GM12878 (cell line): ENCODE results near the gene CTRB1. TPM values are rescaled to one million over a fixed set of nuclear protein-coding genes. Genes with fewer than 3 reads are reported as not detected.

ENCODE experiments used
- ATAC-seq: fragments of 200-7000 bp; cut with Tn5 transposase; 3 replicates; pipeline ENCODE4 v1.9.1; 2020; ENCODE audit warnings: mild to moderate bottlenecking, moderate library complexity
- BruUV-seq: library from RNA; stranded (reverse); fragments of 400-500 nt; replicated peaks from 2 replicates; lab custom pipeline; 2021; lab: Mats Ljungman, UMichigan
- CTCF ChIA-PET: fragments of 300-600 bp; sonication (Branson Sonifier 250); formaldehyde crosslinking; extraction: SDS; loops from one replicate; lab custom pipeline; 2021; ENCODE audit warnings: inconsistent platforms; lab: Yijun Ruan, JAX
- POLR2A ChIA-PET: fragments of 350-600 bp; formaldehyde crosslinking; extraction: SDS; loops from one replicate; lab custom pipeline; 2021; ENCODE audit warnings: inconsistent platforms; lab: Charles Lee
- RAD21 ChIA-PET: fragments of 300-600 bp; sonication (Branson Sonifier 250); formaldehyde crosslinking; loops from one replicate; lab custom pipeline; 2023; ENCODE audit warnings: antibody characterized with exemption; ENCODE audit not compliant: unreplicated experiment; lab: Charles Lee
- SMC1A ChIA-PET: fragments of 300-600 bp; sonication (Branson Sonifier 250); formaldehyde crosslinking; loops from one replicate; lab custom pipeline; 2023; ENCODE audit not compliant: unreplicated experiment, uncharacterized antibody; lab: Charles Lee
- DNase-seq: peaks from one replicate; pipeline ENCODE4 v3.0.0-alpha.2; 2011; ENCODE audit warnings: low read depth, low spot score
- FAIRE-seq: peaks from 3 replicates; lab custom pipeline; 2011; peaks lifted over from hg19 to GRCh38; lab: Jason Lieb, UNC
- H2AFZ ChIP-seq: 2 replicates; pipeline ENCODE4 v1.6.0; 2011; ENCODE audit warnings: low read depth, low read length, control low read depth; ENCODE audit not compliant: control insufficient read depth
- H3K27ac ChIP-seq: 2 replicates; pipeline ENCODE4 v1.5.1; 2011; ENCODE audit warnings: control low read depth; ENCODE audit not compliant: control insufficient read depth, insufficient read depth
- H3K27me3 ChIP-seq, 2 experiments: replicated peaks in 1 of 2; 2 replicates each; pipeline versions ENCODE4 v1.6.0 to v1.6.1; 2011; ENCODE audit warnings: low read length in 1 of 2; ENCODE audit not compliant: control insufficient read depth in 2 of 2, insufficient read depth in 2 of 2
- H3K36me3 ChIP-seq, 2 experiments: 2 replicates each; pipeline ENCODE4 v1.5.1; 2011; ENCODE audit warnings: low read length in 1 of 2; ENCODE audit not compliant: control insufficient read depth in 2 of 2, insufficient read depth in 2 of 2
- H3K4me1 ChIP-seq: 2 replicates; pipeline ENCODE4 v1.6.1; 2011; ENCODE audit warnings: mild to moderate bottlenecking, low read length, moderate library complexity, mixed read lengths; ENCODE audit not compliant: control insufficient read depth, insufficient read depth
- H3K4me2 ChIP-seq: 2 replicates; pipeline ENCODE4 v1.6.0; 2011; ENCODE audit warnings: control low read depth; ENCODE audit not compliant: control insufficient read depth, insufficient read depth
- H3K4me3 ChIP-seq: fragments of 200-600 bp; sonication (generic); 2 replicates; pipeline ENCODE4 v1.5.1; 2016
- H3K79me2 ChIP-seq: 2 replicates; pipeline ENCODE4 v1.6.0; 2011; ENCODE audit warnings: low read length; ENCODE audit not compliant: control insufficient read depth, insufficient read depth
- H3K9ac ChIP-seq: 2 replicates; pipeline ENCODE4 v1.8.0; 2011; ENCODE audit warnings: low read length, control low read depth, mixed read lengths; ENCODE audit not compliant: control insufficient read depth, insufficient read depth
- H3K9me3 ChIP-seq: replicated peaks from 3 replicates; pipeline ENCODE4 v1.5.1; 2011; ENCODE audit warnings: mild to moderate bottlenecking, low read length; ENCODE audit not compliant: control insufficient read depth, insufficient read depth
- H4K20me1 ChIP-seq: 2 replicates; pipeline ENCODE4 v1.6.0; 2011; ENCODE audit not compliant: control insufficient read depth, insufficient read depth
- BCLAF1 ChIP-seq: fragments of 450-650 bp; IDR thresholded peaks from 2 replicates; pipeline ENCODE4 v1.6.1; 2017; ENCODE audit warnings: antibody characterized with exemption, mild to moderate bottlenecking, moderate library complexity
- CEBPB ChIP-seq, 2 experiments: fragments of 150-350 bp in 1 of 2; IDR thresholded peaks; 2 replicates each; pipeline ENCODE4 v1.6.1; 2012 to 2014; ENCODE audit warnings: low read depth in 2 of 2, low read length in 2 of 2, borderline replicate concordance in 1 of 2, inconsistent platforms in 1 of 2
- FOS ChIP-seq: IDR thresholded peaks from 3 replicates; pipeline ENCODE4 v1.6.1; 2011; ENCODE audit warnings: borderline replicate concordance; ENCODE audit not compliant: insufficient read length; ENCODE audit errors: extremely low read depth
- GATAD2B ChIP-seq: fragments of 450-650 bp; conservative IDR thresholded peaks from 2 replicates; pipeline ENCODE4 v1.6.1; 2017; ENCODE audit warnings: low read depth, mild to moderate bottlenecking, moderate library complexity
- HDAC6 ChIP-seq: fragments of 200-600 bp; sonication (generic); IDR thresholded peaks from one replicate; pipeline ENCODE4 v1.8.0; 2017; ENCODE audit warnings: antibody characterized with exemption; ENCODE audit not compliant: unreplicated experiment
- NFYA ChIP-seq: IDR thresholded peaks from 2 replicates; pipeline ENCODE4 v1.6.1; 2011; ENCODE audit warnings: low read depth, mild to moderate bottlenecking, low read length, improper control_type of control experiment, borderline replicate concordance
- PAX5 ChIP-seq: IDR thresholded peaks from 2 replicates; pipeline ENCODE4 v1.6.1; 2011; ENCODE audit warnings: low read depth, low read length, borderline replicate concordance
- RELA ChIP-seq: fragments of 450-650 bp; IDR thresholded peaks from 2 replicates; pipeline ENCODE4 v1.8.0; 2014; ENCODE audit warnings: borderline replicate concordance; ENCODE audit not compliant: partially characterized antibody
- SMAD5 ChIP-seq: IDR thresholded peaks from 2 replicates; pipeline ENCODE4 v1.6.1; 2016; ENCODE audit warnings: antibody characterized with exemption, low read depth
- WRNIP1 ChIP-seq: IDR thresholded peaks from 2 replicates; pipeline ENCODE4 v1.6.1; 2011; ENCODE audit warnings: low read depth, low read length, improper control_type of control experiment, borderline replicate concordance
- ZSCAN29 ChIP-seq: fragments of 450-650 bp; IDR thresholded peaks from 2 replicates; pipeline ENCODE4 v1.6.1; 2017; ENCODE audit warnings: mild to moderate bottlenecking, moderate library complexity
- WGBS: methylation state at CpG from one replicate; pipeline ENCODE4 v1.1.6; 2016; ENCODE audit warnings: low lambda C conversion rate; ENCODE audit not compliant: insufficient replicate concordance, insufficient coverage; ENCODE audit errors: missing lambda C conversion rate; 5-methylcytosine and 5-hydroxymethylcytosine counted together
- in situ Hi-C: fragments of 300-500 bp; cut with MboI; formaldehyde crosslinking; loops from 9 replicates; pipeline ENCODE4 v1.14.3; 2018; ENCODE audit warnings: mixed read lengths
- intact Hi-C: fragments of 100-400 bp; cut with micrococcal nuclease; formaldehyde crosslinking; loops from one replicate; pipeline ENCODE4 v1.14.2; 2022; ENCODE audit not compliant: unreplicated experiment
- polyA plus RNA-seq, 11 experiments: library from polyadenylated mRNA; depleted of rRNA in 4 of 11; unstranded in 6 of 11; stranded (reverse) in 5 of 11; fragments of >200 nt; fragmentation: Nextera tagmentation in 4 of 11; fragmentation: Illumina TruSeq in 1 of 11; extraction: Ambion mirVana in 4 of 11; extraction: Trizol in 1 of 11; gene quantifications; 1 replicate in 1 of 11; 2 replicates in 10 of 11; pipeline versions ENCODE4 v1.2.1 to v1.2.3, GENCODE V29; 2011 to 2016; ENCODE audit warnings: inconsistent platforms in 2 of 11, missing spikeins in 2 of 11, low read depth in 1 of 11
- total RNA-seq, 4 experiments: library from RNA; depleted of rRNA in 3 of 4; stranded (reverse); fragments of >200 nt in 3 of 4; fragmentation: Illumina TruSeq in 1 of 4; extraction: Trizol in 1 of 4; gene quantifications; 2 replicates each; pipeline versions ENCODE4 v1.2.1 to v1.2.3, GENCODE V29; 2013 to 2021
- TF ChIP-seq, protein P1 (sequence below): fragments of 450-650 bp; IDR thresholded peaks from 2 replicates; pipeline ENCODE4 v1.6.1; 2017; ENCODE audit warnings: mild to moderate bottlenecking
- TF ChIP-seq, protein P2 (sequence below): fragments of 450-650 bp; IDR thresholded peaks from 2 replicates; pipeline ENCODE4 v1.6.1; 2018; ENCODE audit warnings: borderline replicate concordance, mild to moderate bottlenecking; ENCODE audit not compliant: partially characterized antibody

Gene CTRB1
- total and polyA plus RNA-seq, 10 of the 15 experiments (the other 5 are each of a cell fraction or from before 2014, with no cell fraction given): 0.28 to 4.4 TPM; not detected in 8

GRCh38 chr16:75265911-75266701 lies 47.3 kb downstream of the CTRB1 start:
- no peaks in the 10 kb centered on the region for H4K20me1 ChIP-seq
- peak overlapping the region; percentile 87 for H3K9ac ChIP-seq
- intact Hi-C loops (no loop called here), in situ Hi-C loops (no loop called here)
- 13% methylated on average over 47 of the region's 62 CpGs for WGBS
- no peaks in the 10 kb centered on the region for H3K36me3 ChIP-seq
- FAIRE-seq (no peak), DNase-seq (no peak), ATAC-seq (peak; percentile 75)
- SMC1A ChIA-PET: no interaction called here
- peaks cover 9% of the 10 kb centered on the region for H3K79me2 ChIP-seq
- POLR2A ChIA-PET: interaction anchor here (1.1 to 1.3 kb wide), 3 partner anchors 11 to 114 kb away, joined by 3 read pairs; no protein-coding TSS in a partner anchor
- CTCF ChIA-PET: interaction anchor here (1.3 to 1.5 kb wide), 2 partner anchors 67 to 119 kb away, joined by 3 to 6 read pairs; no protein-coding TSS in a partner anchor
- peak overlapping the region; percentile 55 for H3K27ac ChIP-seq
- no peaks in the 10 kb centered on the region; the same call in 2 of the 3 replicates for H3K9me3 ChIP-seq
- no peaks in the 10 kb centered on the region; a peak in 1 of 4 replicates for H3K27me3 ChIP-seq
- peak overlapping the region; percentile 96 for H3K4me3 ChIP-seq
- BruUV-seq: no TSS peak
- H2AFZ ChIP-seq: peak overlapping the region; percentile 86
- RAD21 ChIA-PET: interaction anchor here (0.8 to 1.4 kb wide), 6 partner anchors 20 to 119 kb away, joined by 3 to 6 read pairs (median 4); no protein-coding TSS in a partner anchor
- H3K4me2 ChIP-seq: peak overlapping the region; percentile 82
- H3K4me1 ChIP-seq: peaks cover 8% of the 10 kb centered on the region; the same call in 1 of the 2 replicates
- no peak for TF ChIP-seq PAX5
- no peak for TF ChIP-seq RELA
- TF ChIP-seq BCLAF1: no peak
- TF ChIP-seq SMAD5: no peak
- no peak for TF ChIP-seq WRNIP1
- no peak for TF ChIP-seq NFYA
- TF ChIP-seq HDAC6: no peak
- TF ChIP-seq ZSCAN29: no peak
- TF ChIP-seq, protein P1, sequence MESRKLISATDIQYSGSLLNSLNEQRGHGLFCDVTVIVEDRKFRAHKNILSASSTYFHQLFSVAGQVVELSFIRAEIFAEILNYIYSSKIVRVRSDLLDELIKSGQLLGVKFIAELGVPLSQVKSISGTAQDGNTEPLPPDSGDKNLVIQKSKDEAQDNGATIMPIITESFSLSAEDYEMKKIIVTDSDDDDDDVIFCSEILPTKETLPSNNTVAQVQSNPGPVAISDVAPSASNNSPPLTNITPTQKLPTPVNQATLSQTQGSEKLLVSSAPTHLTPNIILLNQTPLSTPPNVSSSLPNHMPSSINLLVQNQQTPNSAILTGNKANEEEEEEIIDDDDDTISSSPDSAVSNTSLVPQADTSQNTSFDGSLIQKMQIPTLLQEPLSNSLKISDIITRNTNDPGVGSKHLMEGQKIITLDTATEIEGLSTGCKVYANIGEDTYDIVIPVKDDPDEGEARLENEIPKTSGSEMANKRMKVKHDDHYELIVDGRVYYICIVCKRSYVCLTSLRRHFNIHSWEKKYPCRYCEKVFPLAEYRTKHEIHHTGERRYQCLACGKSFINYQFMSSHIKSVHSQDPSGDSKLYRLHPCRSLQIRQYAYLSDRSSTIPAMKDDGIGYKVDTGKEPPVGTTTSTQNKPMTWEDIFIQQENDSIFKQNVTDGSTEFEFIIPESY: no peak
- TF ChIP-seq FOS: no peak
- TF ChIP-seq GATAD2B: 0 out of 2 replicates have a peak, but pooled peaks have one; percentile 32
- TF ChIP-seq, protein P2, sequence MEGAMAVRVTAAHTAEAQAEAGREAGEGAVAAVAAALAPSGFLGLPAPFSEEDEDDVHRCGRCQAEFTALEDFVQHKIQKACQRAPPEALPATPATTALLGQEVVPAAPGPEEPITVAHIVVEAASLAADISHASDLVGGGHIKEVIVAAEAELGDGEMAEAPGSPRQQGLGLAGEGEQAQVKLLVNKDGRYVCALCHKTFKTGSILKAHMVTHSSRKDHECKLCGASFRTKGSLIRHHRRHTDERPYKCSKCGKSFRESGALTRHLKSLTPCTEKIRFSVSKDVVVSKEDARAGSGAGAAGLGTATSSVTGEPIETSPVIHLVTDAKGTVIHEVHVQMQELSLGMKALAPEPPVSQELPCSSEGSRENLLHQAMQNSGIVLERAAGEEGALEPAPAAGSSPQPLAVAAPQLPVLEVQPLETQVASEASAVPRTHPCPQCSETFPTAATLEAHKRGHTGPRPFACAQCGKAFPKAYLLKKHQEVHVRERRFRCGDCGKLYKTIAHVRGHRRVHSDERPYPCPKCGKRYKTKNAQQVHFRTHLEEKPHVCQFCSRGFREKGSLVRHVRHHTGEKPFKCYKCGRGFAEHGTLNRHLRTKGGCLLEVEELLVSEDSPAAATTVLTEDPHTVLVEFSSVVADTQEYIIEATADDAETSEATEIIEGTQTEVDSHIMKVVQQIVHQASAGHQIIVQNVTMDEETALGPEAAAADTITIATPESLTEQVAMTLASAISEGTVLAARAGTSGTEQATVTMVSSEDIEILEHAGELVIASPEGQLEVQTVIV: no peak
- TF ChIP-seq CEBPB (IDR thresholded peaks at IDR 0.05; ENCODE audit: borderline replicate concordance in 1 of 2, low read depth in 2 of 2, low read length in 2 of 2): no peak
